GM12878 (cell line): ENCODE measurements around the gene FCGR3A.
"Not testable (repeated sequence)": the region's sequence is repeated elsewhere in the genome, so short reads cannot be mapped to it uniquely, and the experiment has no call there.

Source experiments
- ASH2L ChIP-seq: fragments of 300-600, 200-600 bp; sonication (generic); IDR thresholded peaks from 2 replicates; pipeline ENCODE4 v1.6.1; 2017; ENCODE audit warnings: low read depth, mild to moderate bottlenecking, borderline replicate concordance
- CREM ChIP-seq: IDR thresholded peaks from 2 replicates; pipeline ENCODE4 v1.6.1; 2014; ENCODE audit warnings: antibody characterized with exemption, low read depth
- ESRRA ChIP-seq: IDR thresholded peaks from 2 replicates; pipeline ENCODE4 v1.6.1; 2012; ENCODE audit warnings: mild to moderate bottlenecking, low read length, improper control_type of control experiment
- POLR2A ChIP-seq: IDR thresholded peaks from 2 replicates; pipeline ENCODE4 v1.6.1; 2011; ENCODE audit warnings: low read depth, mild to moderate bottlenecking, low read length
- POLR2AphosphoS2 ChIP-seq: IDR thresholded peaks from 2 replicates; pipeline ENCODE4 v1.6.1; 2011; ENCODE audit warnings: low read depth, mild to moderate bottlenecking, low read length, improper control_type of control experiment, moderate library complexity
- RAD21 ChIP-seq: IDR thresholded peaks from 2 replicates; pipeline ENCODE4 v1.6.1; 2011; ENCODE audit warnings: mild to moderate bottlenecking, low read depth, low read length, moderate library complexity; ENCODE audit not compliant: insufficient read depth
- SIX5 ChIP-seq: IDR thresholded peaks from 2 replicates; pipeline ENCODE4 v1.6.1; 2011; ENCODE audit warnings: mild to moderate bottlenecking, low read depth, low read length, moderate library complexity; ENCODE audit not compliant: severe bottlenecking
- ZNF274 ChIP-seq: IDR thresholded peaks from one replicate; pipeline ENCODE4 v1.8.0; 2011; ENCODE audit not compliant: insufficient read length, insufficient read depth
- TF ChIP-seq, protein P1 (sequence below), 3 experiments: IDR thresholded peaks in 2 of 3; conservative IDR thresholded peaks in 1 of 3; 2 replicates each; pipeline ENCODE4 v1.5.1; 2011; ENCODE audit warnings: low read depth in 3 of 3, low read length in 3 of 3, mild to moderate bottlenecking in 3 of 3, control low read depth in 2 of 3, moderate library complexity in 2 of 3, inconsistent platforms in 1 of 3, mixed read lengths in 1 of 3; ENCODE audit not compliant: control insufficient read depth in 2 of 3, insufficient read depth in 1 of 3; ENCODE audit errors: extremely low read depth in 1 of 3
- TF ChIP-seq, protein P2 (sequence below): fragments of 450-650 bp; IDR thresholded peaks from 2 replicates; pipeline ENCODE4 v1.6.1; 2017; ENCODE audit warnings: mild to moderate bottlenecking, low read depth, inconsistent platforms; ENCODE audit not compliant: poor library complexity, severe bottlenecking
- TF ChIP-seq, protein P3 (sequence below): fragments of 450-650 bp; formaldehyde crosslinking; IDR thresholded peaks from 2 replicates; pipeline ENCODE4 v1.4.0; 2020; ENCODE audit warnings: mild to moderate bottlenecking, moderate library complexity
- TF ChIP-seq, protein P4 (sequence below): IDR thresholded peaks from 2 replicates; pipeline ENCODE4 v1.6.1; 2011; ENCODE audit warnings: low read depth, low read length, improper control_type of control experiment, borderline replicate concordance

DNA sequence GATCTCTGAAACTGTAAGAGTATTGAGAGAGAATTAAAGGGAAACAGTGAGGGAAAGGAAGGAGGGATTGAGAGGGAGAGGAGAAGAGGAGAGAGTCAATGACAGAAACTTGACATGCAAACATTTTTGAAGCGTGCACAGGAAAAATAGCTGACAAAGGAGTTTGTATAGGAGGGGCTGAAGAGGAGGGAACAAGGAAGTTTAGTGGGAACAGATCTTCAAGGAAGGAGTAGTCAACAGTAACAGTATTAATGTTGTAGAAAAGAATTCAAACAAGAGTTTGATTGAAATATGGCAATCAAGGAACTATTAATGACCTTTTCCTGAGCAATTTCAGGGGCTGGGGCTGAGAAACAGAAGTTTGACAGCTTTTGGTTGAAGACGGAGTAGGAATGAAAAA lies 4.0 kb upstream of the FCGR3A start:
- TF ChIP-seq RAD21, ZNF274, POLR2A, POLR2AphosphoS2, ASH2L, SIX5, CREM, ESRRA: not testable (repeated sequence)
- TF ChIP-seq, protein P1, sequence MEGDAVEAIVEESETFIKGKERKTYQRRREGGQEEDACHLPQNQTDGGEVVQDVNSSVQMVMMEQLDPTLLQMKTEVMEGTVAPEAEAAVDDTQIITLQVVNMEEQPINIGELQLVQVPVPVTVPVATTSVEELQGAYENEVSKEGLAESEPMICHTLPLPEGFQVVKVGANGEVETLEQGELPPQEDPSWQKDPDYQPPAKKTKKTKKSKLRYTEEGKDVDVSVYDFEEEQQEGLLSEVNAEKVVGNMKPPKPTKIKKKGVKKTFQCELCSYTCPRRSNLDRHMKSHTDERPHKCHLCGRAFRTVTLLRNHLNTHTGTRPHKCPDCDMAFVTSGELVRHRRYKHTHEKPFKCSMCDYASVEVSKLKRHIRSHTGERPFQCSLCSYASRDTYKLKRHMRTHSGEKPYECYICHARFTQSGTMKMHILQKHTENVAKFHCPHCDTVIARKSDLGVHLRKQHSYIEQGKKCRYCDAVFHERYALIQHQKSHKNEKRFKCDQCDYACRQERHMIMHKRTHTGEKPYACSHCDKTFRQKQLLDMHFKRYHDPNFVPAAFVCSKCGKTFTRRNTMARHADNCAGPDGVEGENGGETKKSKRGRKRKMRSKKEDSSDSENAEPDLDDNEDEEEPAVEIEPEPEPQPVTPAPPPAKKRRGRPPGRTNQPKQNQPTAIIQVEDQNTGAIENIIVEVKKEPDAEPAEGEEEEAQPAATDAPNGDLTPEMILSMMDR (IDR thresholded peaks at IDR 0.05 in 2 of 3, conservative IDR thresholded peaks at IDR 0.05 in 1 of 3; ENCODE audit: control insufficient read depth in 2 of 3, extremely low read depth in 1 of 3, insufficient read depth in 1 of 3, low read depth in 3 of 3, low read length in 3 of 3) = not testable (repeated sequence)
- TF ChIP-seq, protein P2, sequence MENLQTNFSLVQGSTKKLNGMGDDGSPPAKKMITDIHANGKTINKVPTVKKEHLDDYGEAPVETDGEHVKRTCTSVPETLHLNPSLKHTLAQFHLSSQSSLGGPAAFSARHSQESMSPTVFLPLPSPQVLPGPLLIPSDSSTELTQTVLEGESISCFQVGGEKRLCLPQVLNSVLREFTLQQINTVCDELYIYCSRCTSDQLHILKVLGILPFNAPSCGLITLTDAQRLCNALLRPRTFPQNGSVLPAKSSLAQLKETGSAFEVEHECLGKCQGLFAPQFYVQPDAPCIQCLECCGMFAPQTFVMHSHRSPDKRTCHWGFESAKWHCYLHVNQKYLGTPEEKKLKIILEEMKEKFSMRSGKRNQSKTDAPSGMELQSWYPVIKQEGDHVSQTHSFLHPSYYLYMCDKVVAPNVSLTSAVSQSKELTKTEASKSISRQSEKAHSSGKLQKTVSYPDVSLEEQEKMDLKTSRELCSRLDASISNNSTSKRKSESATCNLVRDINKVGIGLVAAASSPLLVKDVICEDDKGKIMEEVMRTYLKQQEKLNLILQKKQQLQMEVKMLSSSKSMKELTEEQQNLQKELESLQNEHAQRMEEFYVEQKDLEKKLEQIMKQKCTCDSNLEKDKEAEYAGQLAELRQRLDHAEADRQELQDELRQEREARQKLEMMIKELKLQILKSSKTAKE = not testable (repeated sequence)
- TF ChIP-seq, protein P3, sequence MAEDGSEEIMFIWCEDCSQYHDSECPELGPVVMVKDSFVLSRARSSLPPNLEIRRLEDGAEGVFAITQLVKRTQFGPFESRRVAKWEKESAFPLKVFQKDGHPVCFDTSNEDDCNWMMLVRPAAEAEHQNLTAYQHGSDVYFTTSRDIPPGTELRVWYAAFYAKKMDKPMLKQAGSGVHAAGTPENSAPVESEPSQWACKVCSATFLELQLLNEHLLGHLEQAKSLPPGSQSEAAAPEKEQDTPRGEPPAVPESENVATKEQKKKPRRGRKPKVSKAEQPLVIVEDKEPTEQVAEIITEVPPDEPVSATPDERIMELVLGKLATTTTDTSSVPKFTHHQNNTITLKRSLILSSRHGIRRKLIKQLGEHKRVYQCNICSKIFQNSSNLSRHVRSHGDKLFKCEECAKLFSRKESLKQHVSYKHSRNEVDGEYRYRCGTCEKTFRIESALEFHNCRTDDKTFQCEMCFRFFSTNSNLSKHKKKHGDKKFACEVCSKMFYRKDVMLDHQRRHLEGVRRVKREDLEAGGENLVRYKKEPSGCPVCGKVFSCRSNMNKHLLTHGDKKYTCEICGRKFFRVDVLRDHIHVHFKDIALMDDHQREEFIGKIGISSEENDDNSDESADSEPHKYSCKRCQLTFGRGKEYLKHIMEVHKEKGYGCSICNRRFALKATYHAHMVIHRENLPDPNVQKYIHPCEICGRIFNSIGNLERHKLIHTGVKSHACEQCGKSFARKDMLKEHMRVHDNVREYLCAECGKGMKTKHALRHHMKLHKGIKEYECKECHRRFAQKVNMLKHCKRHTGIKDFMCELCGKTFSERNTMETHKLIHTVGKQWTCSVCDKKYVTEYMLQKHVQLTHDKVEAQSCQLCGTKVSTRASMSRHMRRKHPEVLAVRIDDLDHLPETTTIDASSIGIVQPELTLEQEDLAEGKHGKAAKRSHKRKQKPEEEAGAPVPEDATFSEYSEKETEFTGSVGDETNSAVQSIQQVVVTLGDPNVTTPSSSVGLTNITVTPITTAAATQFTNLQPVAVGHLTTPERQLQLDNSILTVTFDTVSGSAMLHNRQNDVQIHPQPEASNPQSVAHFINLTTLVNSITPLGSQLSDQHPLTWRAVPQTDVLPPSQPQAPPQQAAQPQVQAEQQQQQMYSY (CRISPR knock-in tag) = not testable (repeated sequence)
- TF ChIP-seq, protein P4, sequence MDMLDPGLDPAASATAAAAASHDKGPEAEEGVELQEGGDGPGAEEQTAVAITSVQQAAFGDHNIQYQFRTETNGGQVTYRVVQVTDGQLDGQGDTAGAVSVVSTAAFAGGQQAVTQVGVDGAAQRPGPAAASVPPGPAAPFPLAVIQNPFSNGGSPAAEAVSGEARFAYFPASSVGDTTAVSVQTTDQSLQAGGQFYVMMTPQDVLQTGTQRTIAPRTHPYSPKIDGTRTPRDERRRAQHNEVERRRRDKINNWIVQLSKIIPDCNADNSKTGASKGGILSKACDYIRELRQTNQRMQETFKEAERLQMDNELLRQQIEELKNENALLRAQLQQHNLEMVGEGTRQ = not testable (repeated sequence)
